ENCODE results near the gene KRT83.

KRT83 gene

GRCh38 chr12:52320784-52321400 is at the start of gene KRT83:
TSS of gene KRT83 (minus strand) at chr12:52321398. CDS start at chr12:52321335, 63 bp downstream.
- no peak for DNase-seq

- DNase-seq: no peak
Measured at GRCh38 chr12:52369809-52370208, 48.6 kb upstream of the KRT83 start.

GRCh38 chr12:52369211-52369610 is 48.0 kb upstream of the KRT83 start:
- no peak for DNase-seq

- no peak for DNase-seq
Measured at GRCh38 chr12:52368508-52368907, 47.3 kb upstream of the KRT83 start.

GRCh38 chr12:52367876-52368275 is 46.7 kb upstream of the KRT83 start:
- no peak for DNase-seq

GRCh38 chr12:52366738-52367485 is 45.7 kb upstream of the KRT83 start, which contains the start of gene KRT85:
TSS of gene KRT85 (minus strand) at chr12:52367481. CDS start at chr12:52367405, 76 bp downstream.
- DNase-seq: no peak

- DNase-seq: no peak
Measured at GRCh38 chr12:52364901-52365489, 43.8 kb upstream of the KRT83 start.

- no peak for DNase-seq
Measured at GRCh38 chr12:52364061-52364460, 42.9 kb upstream of the KRT83 start.

- no peak for DNase-seq
Measured at GRCh38 chr12:52363111-52363679, 42.0 kb upstream of the KRT83 start.

GRCh38 chr12:52362118-52362726 is 41.0 kb upstream of the KRT83 start:
- DNase-seq: no peak

GRCh38 chr12:52361553-52361952 is 40.4 kb upstream of the KRT83 start:
- no peak for DNase-seq

- DNase-seq: no peak
Measured at GRCh38 chr12:52360663-52361271, 39.6 kb upstream of the KRT83 start.

- no peak for DNase-seq
Measured at GRCh38 chr12:52360106-52360662, 39.0 kb upstream of the KRT83 start.

- no peak for DNase-seq
Measured at GRCh38 chr12:52359621-52360061, 38.4 kb upstream of the KRT83 start.

GRCh38 chr12:52358575-52359350 is 37.6 kb upstream of the KRT83 start:
- no peak for DNase-seq

- no peak for DNase-seq
Measured at GRCh38 chr12:52356762-52357580, 35.8 kb upstream of the KRT83 start.

GRCh38 chr12:52356031-52356761 is 35.0 kb upstream of the KRT83 start:
- DNase-seq: no peak

GRCh38 chr12:52355176-52355575 is 34.0 kb upstream of the KRT83 start:
- no peak for DNase-seq

GRCh38 chr12:52354200-52354599 is 33.0 kb upstream of the KRT83 start:
- DNase-seq: no peak

GRCh38 chr12:52353766-52354165 is 32.6 kb upstream of the KRT83 start:
- DNase-seq: no peak

Data from cerebellar nuclear complex (tissue), 1 donor.